NCI-H526 treated with DMSO at 0.1 percent for 48 hours (cell line): ENCODE results near the gene SEC14L3.
"Not testable (repeated sequence)": the region's sequence is repeated elsewhere in the genome, so short reads cannot be mapped to it uniquely, and the experiment has no call there.

Experiments
- DNase-seq: peaks from one replicate; lab custom pipeline; 2025; lab: John Stamatoyannopoulos, UW

The SEC14L3 gene

GRCh38 chr22:30486118-30486517, 14.3 kb upstream of the SEC14L3 start:
- no peak for DNase-seq

- no peak for DNase-seq
Observed at GRCh38 chr22:30485362-30485988, 13.7 kb upstream of the SEC14L3 start.

GRCh38 chr22:30483169-30483568, 11.4 kb upstream of the SEC14L3 start:
- no peak for DNase-seq

- DNase-seq = no peak
Observed at GRCh38 chr22:30481711-30482110, 9.9 kb upstream of the SEC14L3 start.

- no peak for DNase-seq
Observed at GRCh38 chr22:30479981-30480380, 8.2 kb upstream of the SEC14L3 start.

- DNase-seq = peak; percentile 46
Observed at GRCh38 chr22:30474683-30475424, 3.0 kb upstream of the SEC14L3 start.

- no peak for DNase-seq
Observed at GRCh38 chr22:30474121-30474520, 2.3 kb upstream of the SEC14L3 start.

- DNase-seq = no peak
Observed at GRCh38 chr22:30472994-30473720, 1.3 kb upstream of the SEC14L3 start.

- no peak for DNase-seq
Observed at GRCh38 chr22:30470655-30471054, 1.2 kb downstream of the SEC14L3 start.

GRCh38 chr22:30469165-30469564, 2.7 kb downstream of the SEC14L3 start:
- no peak for DNase-seq

- not testable (repeated sequence) for DNase-seq
Observed at GRCh38 chr22:30460555-30460954, 11.3 kb downstream of the SEC14L3 start.

GRCh38 chr22:30460147-30460546, 11.7 kb downstream of the SEC14L3 start:
- no peak for DNase-seq

GRCh38 chr22:30459181-30460052, 12.4 kb downstream of the SEC14L3 start:
- DNase-seq = no peak

- DNase-seq = no peak
Observed at GRCh38 chr22:30457981-30458380, 13.8 kb downstream of the SEC14L3 start.

- DNase-seq = no peak
Observed at GRCh38 chr22:30455075-30455840, 16.6 kb downstream of the SEC14L3 start.

GRCh38 chr22:30453731-30454510, 17.9 kb downstream of the SEC14L3 start:
- no peak for DNase-seq

- DNase-seq = no peak
Observed at GRCh38 chr22:30452861-30453260, 19.0 kb downstream of the SEC14L3 start.

GRCh38 chr22:30451488-30451887, 20.3 kb downstream of the SEC14L3 start:
- DNase-seq = not testable (repeated sequence)

- DNase-seq = no peak
Observed at GRCh38 chr22:30447656-30448055, 24.2 kb downstream of the SEC14L3 start.

- DNase-seq = no peak
Observed at GRCh38 chr22:30445438-30446145, 26.2 kb downstream of the SEC14L3 start.
